ENCODE results near the gene PTPN1.
"Not testable (repeated sequence)": the region's sequence is repeated elsewhere in the genome, so short reads cannot be mapped to it uniquely, and the experiment has no call there.

The PTPN1 gene

DNA sequence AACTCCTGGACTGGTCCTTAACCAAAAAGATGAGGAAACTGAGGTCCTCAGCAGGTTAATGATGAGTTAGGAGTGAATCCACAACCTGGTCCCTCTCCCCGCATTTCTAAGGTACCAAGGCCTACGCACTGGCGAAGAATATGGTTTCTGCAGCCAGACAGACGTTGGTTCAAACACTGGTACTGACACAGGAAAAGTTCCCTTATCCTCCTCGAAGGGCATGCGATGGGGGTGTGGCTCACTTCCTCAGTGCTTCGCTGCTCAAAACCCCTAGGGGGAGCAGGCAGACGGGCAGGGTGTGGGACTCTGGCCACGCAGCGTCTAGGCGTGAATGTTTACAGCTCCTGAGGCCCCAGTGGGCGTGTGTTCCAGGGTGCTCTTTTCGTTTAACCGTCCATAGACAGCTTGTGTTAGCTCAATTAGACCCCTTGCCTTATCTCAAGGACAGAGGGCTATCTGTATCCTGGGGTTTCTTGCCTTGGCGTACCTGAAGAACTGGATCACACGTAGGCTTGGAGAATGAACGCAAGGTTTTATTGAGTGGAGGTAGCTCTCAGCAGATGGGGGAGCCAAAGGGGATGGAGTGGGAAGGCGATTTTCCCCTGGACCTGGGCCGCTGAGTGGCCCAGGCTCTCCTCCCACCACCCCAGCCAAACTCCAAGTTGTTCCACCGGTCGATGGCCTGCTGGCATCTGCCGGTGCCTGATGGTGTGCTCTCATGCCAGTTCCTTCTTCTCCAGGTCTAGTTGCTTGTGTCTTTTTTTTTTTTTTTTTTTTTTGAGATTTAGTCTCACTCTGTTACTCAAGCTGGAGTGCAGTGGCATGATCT lies 31.8 kb upstream of the PTPN1 start:
- peak; percentile 54 to 73 for DNase-seq (ENCODE audit: extremely low read depth in 1 of 2, low read depth in 1 of 2)

GRCh38 chr20:50481741-50482140 lies 28.4 kb upstream of the PTPN1 start:
- DNase-seq (ENCODE audit: extremely low read depth in 1 of 2, low read depth in 1 of 2), result no peak

DNA sequence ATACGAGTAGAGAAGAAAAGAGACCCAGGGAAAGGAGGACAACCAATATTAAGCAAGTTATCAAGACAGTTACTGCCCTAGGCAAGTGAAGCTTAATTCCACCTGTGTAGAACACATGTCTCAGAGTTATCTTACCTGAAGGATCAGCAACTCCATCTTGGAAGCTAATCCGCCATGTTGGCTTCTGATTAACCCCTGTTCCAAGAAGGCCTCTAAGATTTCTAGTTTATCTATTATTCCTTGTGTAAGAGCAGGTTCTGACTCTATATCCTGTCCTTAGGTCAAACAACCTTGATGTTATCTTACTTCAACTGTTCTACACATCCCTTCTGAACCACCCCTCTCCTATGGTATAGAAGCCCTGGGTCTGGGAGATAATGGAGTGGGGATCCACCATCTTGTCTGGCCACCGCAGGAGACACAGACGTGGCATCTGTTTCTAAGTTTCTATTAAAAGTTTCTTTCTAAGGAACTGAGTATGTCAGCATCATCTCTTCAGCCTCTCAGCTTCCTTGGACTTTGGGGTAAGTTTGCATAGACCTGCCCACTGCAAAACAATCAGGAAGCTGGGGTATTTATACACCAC lies 27.7 kb upstream of the PTPN1 start:
- no peak for DNase-seq (ENCODE audit: extremely low read depth in 1 of 2, low read depth in 1 of 2)

DNA sequence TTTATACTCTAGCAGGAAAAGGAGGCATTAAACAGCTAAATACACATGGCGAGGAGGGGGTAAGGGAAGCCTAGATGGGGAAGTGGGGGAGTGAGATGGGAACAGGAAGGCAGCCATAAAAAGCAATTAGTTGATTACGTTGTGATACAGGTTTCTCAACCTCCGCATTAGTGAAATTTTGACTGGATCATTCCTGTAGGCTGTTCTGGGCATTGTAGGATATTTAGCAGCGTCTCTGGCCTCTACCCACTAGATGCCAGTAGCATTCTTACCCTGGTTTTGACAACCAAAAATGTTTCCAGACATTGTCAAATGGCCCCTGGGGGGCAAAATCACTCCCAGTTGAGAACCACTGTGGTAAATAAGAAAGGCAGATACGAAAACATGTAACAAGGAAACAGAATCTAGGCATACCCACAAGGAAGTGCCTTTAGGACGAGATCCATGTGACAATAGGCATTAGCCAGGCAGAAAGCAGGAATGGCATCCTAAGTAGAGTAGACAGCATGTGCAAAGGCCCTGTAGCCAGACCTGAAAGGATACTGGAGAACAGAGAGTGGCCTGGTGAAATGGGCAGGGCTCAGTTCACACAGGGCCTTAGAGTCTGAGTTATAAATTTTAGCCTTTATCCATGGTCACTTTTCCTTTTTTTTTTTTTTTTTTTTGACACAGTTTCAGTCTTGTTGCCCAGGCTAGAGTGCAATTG lies 25.8 kb upstream of the PTPN1 start:
- DNase-seq (ENCODE audit: extremely low read depth in 1 of 2, low read depth in 1 of 2), result no peak

DNA sequence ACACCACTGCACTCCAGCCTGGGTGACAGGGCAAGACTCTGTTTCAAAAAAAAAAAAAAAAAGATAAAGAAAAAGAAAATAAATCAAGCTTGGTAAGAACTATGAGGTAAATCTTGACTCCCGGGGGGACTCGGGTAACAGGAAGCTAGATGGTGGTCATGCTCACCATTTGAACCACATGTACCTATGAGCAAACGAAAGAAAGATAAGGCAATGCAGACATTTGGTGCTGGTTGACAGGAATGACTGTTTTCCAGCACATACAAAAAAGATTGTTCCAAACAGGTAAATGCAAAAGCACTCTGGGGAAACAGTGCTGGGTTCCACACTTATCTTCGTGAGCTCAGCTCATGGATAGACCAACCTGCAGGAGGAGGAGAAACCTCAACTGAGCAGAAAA lies 22.8 kb upstream of the PTPN1 start:
- peak in 1 of 2 donors; percentile 41 for DNase-seq (ENCODE audit: extremely low read depth in 1 of 2, low read depth in 1 of 2)

- no peak for DNase-seq (ENCODE audit: extremely low read depth in 1 of 2, low read depth in 1 of 2)
Measured at GRCh38 chr20:50488236-50488806, 21.9 kb upstream of the PTPN1 start.

DNA sequence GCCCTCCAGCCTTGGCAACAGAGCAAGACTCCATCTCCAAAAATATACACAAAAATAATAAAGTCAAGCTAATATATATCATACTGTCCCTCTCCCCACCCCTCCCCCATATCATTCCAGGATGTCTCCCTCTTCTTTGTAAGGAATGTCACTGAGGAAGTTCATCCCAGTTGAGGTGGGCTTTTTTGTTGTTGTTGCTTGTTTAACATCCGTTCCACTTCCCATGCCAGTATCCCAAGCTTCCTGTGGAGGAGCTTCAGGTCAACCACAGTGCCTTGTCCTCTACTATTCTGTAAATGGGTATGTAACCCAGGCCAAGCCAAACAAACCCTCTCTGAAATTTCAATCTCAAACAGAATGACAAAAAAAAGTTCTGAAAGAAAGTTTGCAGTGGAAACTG lies 19.0 kb upstream of the PTPN1 start:
- no peak for DNase-seq (ENCODE audit: extremely low read depth in 1 of 2, low read depth in 1 of 2)

DNA sequence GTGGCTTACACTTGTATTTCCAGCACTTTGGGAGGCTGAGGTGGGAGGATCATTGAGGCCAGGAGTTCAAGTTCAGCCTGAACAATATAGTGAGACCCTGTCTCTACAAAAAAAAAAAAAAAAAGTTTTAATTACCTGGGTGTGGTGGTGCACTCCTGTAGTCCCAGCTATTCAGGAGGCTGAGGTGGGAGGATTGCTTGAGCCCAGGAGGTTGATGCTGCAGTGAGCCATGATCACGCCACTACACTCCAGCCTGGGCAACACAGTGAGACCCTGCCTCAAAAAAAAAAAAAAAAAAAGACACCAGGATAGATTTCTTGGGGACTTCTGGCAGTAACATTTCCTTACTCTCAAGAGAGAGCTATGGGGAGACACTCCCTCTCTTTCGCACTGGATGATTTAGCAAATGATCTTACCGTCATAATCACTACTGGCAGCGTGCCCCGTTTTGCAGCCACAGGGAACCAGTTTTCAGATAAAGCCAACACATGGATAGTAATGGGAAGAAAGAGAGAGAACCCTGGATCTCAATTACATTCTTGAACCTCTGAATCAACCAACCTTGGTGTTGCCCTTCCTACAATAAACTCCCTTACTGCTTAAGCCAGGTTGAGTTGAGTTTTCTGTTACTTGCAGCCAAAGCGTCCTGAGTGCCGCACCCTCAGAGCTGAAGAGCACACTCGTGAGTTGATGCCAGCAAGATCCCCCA lies 18.1 kb upstream of the PTPN1 start:
- no peak for DNase-seq (ENCODE audit: extremely low read depth in 1 of 2, low read depth in 1 of 2)

- DNase-seq (ENCODE audit: extremely low read depth in 1 of 2, low read depth in 1 of 2), result no peak
Measured at GRCh38 chr20:50493881-50494253, 16.3 kb upstream of the PTPN1 start.

GRCh38 chr20:50494428-50494827 lies 15.8 kb upstream of the PTPN1 start:
- no peak for DNase-seq (ENCODE audit: extremely low read depth in 1 of 2, low read depth in 1 of 2)

DNA sequence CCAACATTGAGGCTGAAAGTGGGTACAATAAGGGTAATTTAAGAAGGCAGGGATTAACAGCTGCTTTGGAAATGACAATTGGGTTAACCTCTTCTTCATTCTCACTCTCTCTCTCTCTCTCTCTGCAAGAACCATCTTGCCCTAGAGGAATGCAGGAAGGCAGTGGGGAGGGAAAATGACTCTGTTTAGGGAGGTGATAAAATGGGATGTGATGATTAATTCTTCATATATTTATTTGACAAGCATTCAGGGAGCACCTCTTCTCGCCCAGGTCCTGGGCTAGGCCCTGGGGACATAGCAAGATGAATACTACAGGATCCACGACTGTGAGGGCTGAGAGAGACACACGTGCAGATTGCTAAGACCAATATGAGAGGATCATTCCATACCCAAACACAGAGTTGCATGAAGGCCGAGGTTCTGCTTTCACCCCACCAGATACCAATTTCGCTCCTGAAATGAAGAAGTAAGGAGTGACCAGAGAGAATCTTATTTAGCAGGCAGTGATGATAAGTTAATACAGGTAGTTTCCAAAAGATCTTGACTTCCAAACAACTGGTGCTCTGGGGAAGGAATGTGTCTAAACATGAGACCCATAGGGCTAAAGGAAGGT lies 13.3 kb upstream of the PTPN1 start:
- DNase-seq (ENCODE audit: extremely low read depth in 1 of 2, low read depth in 1 of 2), result no peak

- DNase-seq (ENCODE audit: extremely low read depth in 1 of 2, low read depth in 1 of 2), result no peak
Measured at GRCh38 chr20:50498071-50498776, 12.0 kb upstream of the PTPN1 start.

DNA sequence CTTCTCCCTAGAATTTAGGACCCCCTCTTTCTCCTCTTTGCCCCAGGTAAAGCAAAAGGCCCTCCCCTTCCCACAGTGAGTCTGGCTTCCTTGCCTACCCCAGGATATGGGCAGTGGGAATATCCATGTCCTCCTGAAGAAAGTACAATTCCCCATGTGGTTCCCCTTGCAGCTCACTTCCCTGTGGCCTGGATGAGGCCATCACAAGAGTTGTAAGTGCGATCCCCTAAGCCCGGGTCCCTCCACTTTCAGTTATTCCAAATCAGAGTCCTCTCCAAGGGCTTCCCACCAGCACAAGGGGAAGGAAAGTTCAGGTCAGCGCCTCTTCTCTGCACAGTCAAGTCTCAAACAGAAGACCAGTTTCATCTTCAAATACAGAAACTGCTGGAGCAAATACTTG lies 10.2 kb upstream of the PTPN1 start:
- no peak for DNase-seq (ENCODE audit: extremely low read depth in 1 of 2, low read depth in 1 of 2)

DNA sequence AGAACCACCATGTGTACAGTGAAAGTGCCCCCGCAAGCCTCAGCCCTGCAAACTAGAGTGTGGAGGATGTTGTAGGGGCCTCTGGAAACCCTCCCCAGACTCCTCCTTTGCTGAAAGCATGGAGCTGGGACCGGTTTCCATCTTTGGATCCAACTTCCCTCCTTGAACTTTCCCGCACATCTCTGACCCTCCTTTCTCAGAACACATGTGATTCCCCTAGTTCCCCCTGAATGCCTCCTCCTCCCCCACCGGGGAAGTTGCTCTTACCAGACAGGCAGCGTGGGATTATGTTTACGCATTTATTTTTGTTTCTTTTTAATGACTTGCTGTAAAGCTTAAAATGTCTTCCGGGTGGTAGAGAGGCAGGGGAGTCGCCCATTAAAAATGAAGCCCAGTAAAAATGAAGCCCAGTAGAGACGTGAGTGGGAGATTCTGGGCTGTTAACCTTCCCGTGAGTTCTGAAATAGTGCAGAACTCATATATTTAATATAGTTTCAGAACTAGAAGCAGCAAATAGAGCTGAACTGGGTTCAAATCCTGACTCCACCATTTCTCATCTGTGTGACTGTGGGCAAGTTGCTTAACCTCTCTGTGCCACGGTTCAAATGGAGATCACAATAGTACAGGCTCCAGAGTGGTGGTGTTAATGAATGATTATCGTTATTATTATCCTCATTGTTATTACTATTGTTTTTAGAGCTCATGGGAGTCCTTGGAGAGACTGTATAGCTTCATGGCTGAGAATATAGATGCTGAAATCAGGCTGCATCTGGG lies 8.0 kb upstream of the PTPN1 start:
- DNase-seq (ENCODE audit: extremely low read depth in 1 of 2, low read depth in 1 of 2), result no peak

DNA sequence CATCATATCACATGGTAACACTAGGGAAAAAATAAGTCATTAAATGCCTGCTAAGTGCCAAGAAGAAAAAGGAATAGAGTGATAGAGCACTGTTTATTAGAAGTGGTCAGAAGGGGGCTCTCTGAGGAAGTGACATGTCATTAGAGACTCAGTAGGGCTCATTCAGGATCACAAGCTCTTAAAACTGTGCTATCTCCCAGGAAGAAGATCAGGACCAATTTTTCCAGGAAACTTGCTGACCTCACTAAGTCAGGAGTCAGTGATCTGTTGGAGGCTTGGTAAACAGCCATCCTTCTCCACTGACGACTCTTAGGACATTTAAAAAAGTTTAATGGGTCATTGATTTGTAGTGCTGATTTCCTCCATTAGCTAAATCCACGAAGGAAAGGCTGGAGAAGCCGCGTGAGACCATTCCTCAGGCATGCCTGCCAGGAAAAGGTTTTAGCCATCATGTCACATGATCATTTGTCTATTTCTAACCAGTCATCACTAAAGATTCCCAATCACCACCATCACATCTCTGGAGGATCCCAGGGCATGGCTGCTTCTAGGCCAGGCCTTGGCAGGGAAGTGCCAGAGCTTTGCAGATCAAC lies 5.9 kb upstream of the PTPN1 start:
- no peak for DNase-seq (ENCODE audit: extremely low read depth in 1 of 2, low read depth in 1 of 2)

DNA sequence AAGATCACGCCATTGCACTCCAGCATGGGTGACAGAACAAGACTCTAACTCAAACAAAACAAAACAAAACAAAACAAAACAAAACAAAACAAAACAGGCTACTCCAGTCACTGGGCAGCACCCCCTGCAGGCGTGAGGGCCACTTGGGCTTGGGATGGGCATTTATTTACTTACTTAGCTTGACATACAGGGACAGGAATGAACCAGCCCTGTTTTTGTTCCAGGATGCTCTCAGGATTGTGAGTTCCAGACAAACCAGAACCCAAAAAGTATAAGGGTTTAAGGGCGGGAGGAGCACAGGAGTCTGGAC lies 4.0 kb upstream of the PTPN1 start:
- no peak for DNase-seq (ENCODE audit: extremely low read depth in 1 of 2, low read depth in 1 of 2)

DNA sequence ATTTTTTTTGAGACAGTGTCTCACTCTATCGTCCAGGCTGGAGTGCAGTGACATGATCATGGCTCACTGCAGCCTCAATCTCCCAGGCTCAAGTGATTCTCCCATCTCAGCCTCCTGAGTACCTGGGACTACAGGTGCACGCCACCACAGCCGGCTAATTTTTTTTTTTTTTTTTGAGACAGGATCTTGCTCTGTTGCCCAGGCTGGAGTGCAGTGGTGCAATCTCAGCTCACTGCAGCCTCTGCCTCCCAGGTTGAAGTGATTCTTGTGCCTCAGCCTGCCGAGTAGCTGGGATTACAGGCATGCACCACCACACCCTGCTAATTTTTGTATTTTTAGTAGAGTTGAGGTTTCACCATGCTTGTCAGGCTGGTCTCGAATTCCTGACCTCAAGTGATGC lies 2.4 kb upstream of the PTPN1 start:
- not testable (repeated sequence) for DNase-seq (ENCODE audit: extremely low read depth in 1 of 2, low read depth in 1 of 2)

DNA sequence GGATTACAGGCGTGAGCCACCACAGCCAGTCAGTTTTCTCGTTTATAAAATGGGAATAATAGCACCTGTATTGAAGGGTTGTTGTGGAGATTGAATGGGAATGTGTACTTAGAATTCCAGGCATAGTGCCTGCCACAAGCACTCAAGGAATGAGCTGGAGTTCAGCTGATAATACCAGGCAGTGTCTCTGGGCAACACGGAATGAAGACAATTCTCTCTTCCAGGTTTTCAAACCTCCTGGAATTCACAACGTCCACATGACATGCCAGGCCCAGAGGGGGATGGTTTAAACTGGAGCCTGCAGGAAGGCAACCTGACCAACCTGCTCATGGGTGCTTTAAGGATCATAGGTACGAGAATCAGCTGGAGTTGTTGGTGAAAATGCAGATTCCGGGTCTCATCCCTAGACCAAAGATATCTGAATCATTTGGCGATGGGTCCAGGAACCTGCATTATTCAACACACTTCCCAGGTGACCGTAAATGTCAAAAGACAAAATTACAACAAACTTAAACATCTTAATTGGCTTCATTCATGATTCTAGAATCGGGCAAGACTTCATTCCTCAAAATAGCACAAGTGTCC lies 1.9 kb upstream of the PTPN1 start:
- DNase-seq (ENCODE audit: extremely low read depth in 1 of 2, low read depth in 1 of 2), result no peak
